Peyer's patch (tissue), 4 donors: Measurements from ENCODE around the gene GULP1. TPM values are rescaled to one million over a fixed set of nuclear protein-coding genes. Genes with fewer than 3 reads are reported as not detected.

ENCODE experiments used
- DNase-seq, 3 donors: peaks; one replicate each; pipeline ENCODE4 v3.0.0-alpha.2; 2017 to 2019
- H3K27ac ChIP-seq, 4 donors: fragments of 200-600 bp; sonication (generic); one replicate each; pipeline ENCODE4 v1.5.1; 2016 to 2019
- H3K27me3 ChIP-seq, 2 donors: fragments of 200-600 bp; sonication (generic); one replicate each; pipeline ENCODE4 v1.5.1; 2019
- H3K36me3 ChIP-seq, 3 donors: fragments of 200-600 bp; sonication (generic); one replicate each; pipeline ENCODE4 v1.5.1; 2016 to 2019
- H3K4me1 ChIP-seq, 4 donors: fragments of 200-600 bp; sonication (generic); one replicate each; pipeline ENCODE4 v1.5.1; 2016 to 2019
- H3K4me3 ChIP-seq, 4 donors: fragments of 200-600 bp; sonication (generic); 1 replicate in 3 of 4; 2 replicates in 1 of 4; pipeline ENCODE4 v1.5.1; 2016 to 2019; ENCODE audit warnings: mild to moderate bottlenecking in 1 of 4
- H3K9me3 ChIP-seq, 4 donors: fragments of 200-600 bp; sonication (generic); one replicate each; pipeline ENCODE4 v1.5.1; 2016 to 2019; ENCODE audit warnings: mild to moderate bottlenecking in 1 of 4
- POLR2A ChIP-seq, 2 donors: fragments of 450-650 bp; IDR thresholded peaks; one replicate each; pipeline ENCODE4 v1.5.1; 2017; ENCODE audit warnings: antibody characterized with exemption in 2 of 2, mild to moderate bottlenecking in 2 of 2, moderate library complexity in 2 of 2
- total RNA-seq, 4 donors: library from RNA; depleted of rRNA; stranded (reverse); fragments of >200 nt; gene quantifications; one replicate each; pipeline ENCODE4 v1.1.0, GENCODE V29; 2016
- TF ChIP-seq, protein P1 (sequence below), 6 experiments: fragments of 450-650 bp in 4 of 6; fragments of 200-600 bp in 2 of 6; sonication (generic) in 1 of 6; IDR thresholded peaks; one replicate each; pipeline ENCODE4 v1.5.1; 2017 to 2019; ENCODE audit warnings: antibody characterized with exemption in 6 of 6, mild to moderate bottlenecking in 3 of 6, moderate library complexity in 1 of 6

The GULP1 gene
- total RNA-seq, 4 donors from 2014 or later: 18.8 to 101 (median 29.3) TPM

DNA sequence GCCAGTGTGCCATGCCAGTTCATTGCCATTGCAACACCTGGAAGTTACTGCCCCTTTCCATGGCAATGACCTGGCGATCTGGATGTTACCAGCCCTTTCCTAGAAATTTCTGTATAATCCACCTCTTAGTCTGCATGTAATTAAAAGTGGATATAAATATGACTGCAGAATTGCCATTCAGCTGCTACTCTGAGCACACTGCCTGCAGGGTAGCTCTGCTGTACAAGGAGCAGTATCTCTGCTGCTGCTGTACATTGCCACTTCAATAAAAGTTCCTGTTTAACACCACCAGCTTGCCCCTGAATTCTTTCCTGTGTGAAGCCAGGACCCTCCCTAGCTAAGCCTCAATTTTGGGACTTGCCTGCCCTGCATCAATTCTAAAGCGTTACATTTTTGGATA is 17.4 kb upstream of the GULP1 start:
- Histone ChIP-seq H3K36me3 (no peaks in the 10 kb centered on the region), H3K27ac (no peak overlapping the region), H3K4me3 (no peak overlapping the region), H3K9me3 (no peaks in the 10 kb centered on the region), H3K27me3 (peaks cover 0 to 4% of the 10 kb centered on the region in 2 donors), H3K4me1 (no peaks in the 10 kb centered on the region)
- DNase-seq: no peak
- TF ChIP-seq, protein P1, sequence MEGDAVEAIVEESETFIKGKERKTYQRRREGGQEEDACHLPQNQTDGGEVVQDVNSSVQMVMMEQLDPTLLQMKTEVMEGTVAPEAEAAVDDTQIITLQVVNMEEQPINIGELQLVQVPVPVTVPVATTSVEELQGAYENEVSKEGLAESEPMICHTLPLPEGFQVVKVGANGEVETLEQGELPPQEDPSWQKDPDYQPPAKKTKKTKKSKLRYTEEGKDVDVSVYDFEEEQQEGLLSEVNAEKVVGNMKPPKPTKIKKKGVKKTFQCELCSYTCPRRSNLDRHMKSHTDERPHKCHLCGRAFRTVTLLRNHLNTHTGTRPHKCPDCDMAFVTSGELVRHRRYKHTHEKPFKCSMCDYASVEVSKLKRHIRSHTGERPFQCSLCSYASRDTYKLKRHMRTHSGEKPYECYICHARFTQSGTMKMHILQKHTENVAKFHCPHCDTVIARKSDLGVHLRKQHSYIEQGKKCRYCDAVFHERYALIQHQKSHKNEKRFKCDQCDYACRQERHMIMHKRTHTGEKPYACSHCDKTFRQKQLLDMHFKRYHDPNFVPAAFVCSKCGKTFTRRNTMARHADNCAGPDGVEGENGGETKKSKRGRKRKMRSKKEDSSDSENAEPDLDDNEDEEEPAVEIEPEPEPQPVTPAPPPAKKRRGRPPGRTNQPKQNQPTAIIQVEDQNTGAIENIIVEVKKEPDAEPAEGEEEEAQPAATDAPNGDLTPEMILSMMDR (IDR thresholded peaks at IDR 0.05): no peak
- no peak for TF ChIP-seq POLR2A (IDR thresholded peaks at IDR 0.05)

DNA sequence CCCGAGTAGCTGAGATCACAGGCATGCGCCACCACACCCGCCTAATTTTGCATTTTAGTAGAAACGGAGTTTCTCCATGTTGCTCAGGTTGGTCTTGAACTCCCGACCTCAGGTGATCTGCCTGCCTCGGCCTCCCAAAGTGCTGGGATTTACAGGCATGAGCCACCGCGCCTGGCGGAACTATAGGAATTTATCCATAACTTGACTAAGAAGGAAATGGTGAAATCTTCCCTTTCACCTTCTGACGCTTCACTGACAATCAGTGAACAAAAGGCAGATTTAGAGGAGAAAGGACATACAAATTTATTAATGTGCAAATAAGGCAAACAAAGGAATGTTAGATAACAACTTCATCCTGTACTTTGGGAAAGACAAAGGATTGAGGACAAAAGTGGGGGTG is 15.4 kb upstream of the GULP1 start:
- no peak for TF ChIP-seq POLR2A (IDR thresholded peaks at IDR 0.05)
- TF ChIP-seq, protein P1 (IDR thresholded peaks at IDR 0.05): no peak
- Histone ChIP-seq H3K9me3 (no peaks in the 10 kb centered on the region), H3K27ac (no peak overlapping the region), H3K4me3 (no peak overlapping the region), H3K4me1 (no peaks in the 10 kb centered on the region), H3K36me3 (no peaks in the 10 kb centered on the region), H3K27me3 (peaks cover 0 to 4% of the 10 kb centered on the region in 2 donors)
- DNase-seq: no peak

DNA sequence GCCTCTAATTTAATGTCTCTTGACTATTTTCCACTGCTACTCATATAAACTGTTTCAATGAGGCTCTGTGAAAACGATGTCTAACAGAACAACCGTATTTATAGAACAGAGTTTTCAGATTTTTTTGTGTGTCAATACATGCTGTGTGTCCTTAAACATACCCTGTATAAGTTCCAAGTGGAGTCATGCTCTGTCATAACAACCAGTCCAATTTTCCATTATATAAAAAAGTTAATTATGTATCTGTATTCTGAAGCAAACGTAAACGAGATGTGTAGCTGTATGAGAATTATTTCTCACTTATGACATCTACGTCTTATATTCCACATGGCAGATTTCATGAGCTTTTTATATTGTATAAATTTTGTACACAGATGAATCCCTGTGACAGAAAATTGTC is 13.9 kb upstream of the GULP1 start:
- Histone ChIP-seq H3K27ac (no peak overlapping the region), H3K36me3 (no peaks in the 10 kb centered on the region), H3K9me3 (no peaks in the 10 kb centered on the region), H3K4me3 (no peak overlapping the region), H3K27me3 (peaks cover 0 to under 1% of the 10 kb centered on the region in 2 donors), H3K4me1 (no peaks in the 10 kb centered on the region)
- no peak for DNase-seq
- TF ChIP-seq, protein P1 (IDR thresholded peaks at IDR 0.05): no peak
- TF ChIP-seq POLR2A (IDR thresholded peaks at IDR 0.05): no peak

DNA sequence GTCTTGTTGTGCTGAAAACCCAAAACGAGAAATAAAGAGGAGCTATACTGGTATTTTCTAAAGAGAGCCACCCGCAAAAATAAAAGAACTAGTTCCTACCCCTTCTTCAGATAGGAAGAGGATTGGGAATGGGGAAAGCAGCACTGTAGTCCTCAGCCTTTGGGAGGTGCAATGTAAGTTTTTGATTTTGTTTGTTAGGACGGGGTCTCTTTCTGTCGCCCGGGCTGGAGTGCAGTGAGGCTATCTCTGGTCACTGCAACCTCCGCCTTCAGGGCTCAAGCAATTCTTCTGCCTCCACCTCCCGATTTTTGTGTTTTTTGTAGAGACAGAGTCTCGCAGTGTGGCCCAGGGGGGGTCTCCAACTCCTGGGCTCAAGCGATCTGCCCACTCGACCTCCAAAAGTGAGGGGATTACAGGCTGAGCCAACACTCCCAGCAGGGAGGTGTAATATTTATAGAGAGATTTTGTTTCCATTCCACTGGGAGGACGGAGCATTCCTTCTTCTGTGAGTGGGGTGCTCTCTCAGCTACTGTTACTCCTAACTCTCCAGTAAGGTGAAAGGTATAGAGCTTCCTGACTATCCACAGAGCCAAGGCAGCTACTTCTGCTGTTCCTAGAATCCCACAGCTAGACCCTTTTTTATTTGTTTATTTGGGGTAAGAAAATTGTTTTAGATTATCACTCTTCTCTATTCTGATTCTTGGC is 13.1 kb upstream of the GULP1 start:
- DNase-seq: no peak
- TF ChIP-seq POLR2A (IDR thresholded peaks at IDR 0.05): no peak
- TF ChIP-seq, protein P1 (IDR thresholded peaks at IDR 0.05): no peak
- no peaks in the 10 kb centered on the region for H3K36me3 ChIP-seq
- H3K27me3 ChIP-seq: no peaks in the 10 kb centered on the region
- H3K4me3 ChIP-seq: no peak overlapping the region
- H3K9me3 ChIP-seq: no peaks in the 10 kb centered on the region
- no peaks in the 10 kb centered on the region for H3K4me1 ChIP-seq
- H3K27ac ChIP-seq: no peak overlapping the region

DNA sequence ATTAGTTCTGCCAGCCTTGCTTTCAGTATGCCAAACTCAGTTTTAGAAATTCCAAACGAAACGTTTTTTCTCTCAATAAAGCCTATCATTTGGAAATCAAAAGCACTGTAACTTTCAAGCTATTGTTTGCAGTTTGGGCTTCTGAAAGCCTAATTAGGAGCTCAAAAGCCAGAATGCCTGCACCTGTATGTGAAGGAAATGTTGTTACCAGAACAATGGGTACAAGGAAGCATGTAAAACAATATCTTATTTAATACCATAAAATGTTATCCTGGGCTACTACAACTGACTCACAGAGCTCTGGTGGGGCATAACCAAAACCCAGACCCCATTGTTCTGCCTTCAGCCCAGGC is 12.6 kb upstream of the GULP1 start:
- H3K4me1 ChIP-seq: no peaks in the 10 kb centered on the region
- H3K27me3 ChIP-seq: no peaks in the 10 kb centered on the region
- DNase-seq: no peak
- no peak overlapping the region for H3K4me3 ChIP-seq
- TF ChIP-seq, protein P1 (IDR thresholded peaks at IDR 0.05): no peak
- no peak for TF ChIP-seq POLR2A (IDR thresholded peaks at IDR 0.05)
- no peak overlapping the region for H3K27ac ChIP-seq
- no peaks in the 10 kb centered on the region for H3K9me3 ChIP-seq
- no peaks in the 10 kb centered on the region for H3K36me3 ChIP-seq

DNA sequence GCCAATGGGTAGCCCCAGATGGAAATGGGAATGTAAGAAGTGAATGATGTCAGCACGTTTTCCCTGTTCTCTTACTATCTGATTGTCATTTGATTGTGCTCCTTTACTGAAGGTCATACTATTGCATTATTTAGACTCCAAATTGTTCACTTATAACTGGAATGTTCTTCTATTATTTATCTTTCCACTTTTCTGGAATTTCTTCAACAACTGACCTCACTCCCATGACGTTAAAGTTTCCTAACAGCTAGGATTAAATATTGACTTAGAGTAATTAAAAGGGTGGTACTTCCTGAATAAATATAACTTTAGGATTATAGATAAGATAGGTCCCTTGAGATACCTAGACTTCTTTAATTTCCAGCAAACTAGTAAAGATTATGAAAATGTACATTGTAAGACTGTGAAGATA is 10.9 kb upstream of the GULP1 start:
- no peak for DNase-seq
- Histone ChIP-seq H3K36me3 (no peaks in the 10 kb centered on the region), H3K4me3 (no peak overlapping the region), H3K27me3 (no peaks in the 10 kb centered on the region), H3K9me3 (no peaks in the 10 kb centered on the region), H3K4me1 (no peaks in the 10 kb centered on the region), H3K27ac (no peak overlapping the region)
- TF ChIP-seq, protein P1 (IDR thresholded peaks at IDR 0.05): no peak
- TF ChIP-seq POLR2A (IDR thresholded peaks at IDR 0.05): no peak
